ENCODE results near the gene KRTAP10-12.
"Not testable (repeated sequence)": the region's sequence is repeated elsewhere in the genome, so short reads cannot be mapped to it uniquely, and the experiment has no call there.

KRTAP10-12 gene

DNA sequence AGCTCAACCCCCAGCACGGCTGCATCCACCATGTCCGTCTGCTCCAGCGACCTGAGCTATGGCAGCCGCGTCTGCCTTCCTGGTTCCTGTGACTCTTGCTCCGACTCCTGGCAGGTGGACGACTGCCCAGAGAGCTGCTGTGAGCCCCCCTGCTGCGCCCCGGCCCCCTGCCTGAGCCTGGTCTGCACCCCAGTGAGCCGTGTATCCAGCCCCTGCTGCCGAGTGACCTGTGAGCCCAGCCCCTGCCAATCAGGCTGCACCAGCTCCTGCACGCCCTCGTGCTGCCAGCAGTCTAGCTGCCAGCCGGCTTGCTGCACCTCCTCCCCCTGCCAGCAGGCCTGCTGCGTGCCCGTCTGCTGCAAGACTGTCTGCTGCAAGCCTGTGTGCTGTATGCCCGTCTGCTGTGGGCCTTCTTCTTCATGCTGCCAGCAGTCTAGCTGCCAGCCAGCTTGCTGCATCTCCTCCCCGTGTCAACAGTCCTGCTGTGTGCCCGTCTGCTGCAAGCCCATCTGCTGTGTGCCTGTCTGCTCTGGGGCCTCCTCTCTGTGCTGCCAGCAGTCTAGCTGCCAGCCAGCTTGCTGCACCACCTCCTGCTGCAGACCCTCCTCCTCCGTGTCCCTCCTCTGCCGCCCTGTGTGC lies at the start of gene KRTAP10-12:
TSS of gene KRTAP10-12 (plus strand) at position 1 of the 639 bp plus-strand sequence. CDS start at position 31, 30 bp downstream.
- DNase-seq (ENCODE audit: low spot score): not testable (repeated sequence)

DNA sequence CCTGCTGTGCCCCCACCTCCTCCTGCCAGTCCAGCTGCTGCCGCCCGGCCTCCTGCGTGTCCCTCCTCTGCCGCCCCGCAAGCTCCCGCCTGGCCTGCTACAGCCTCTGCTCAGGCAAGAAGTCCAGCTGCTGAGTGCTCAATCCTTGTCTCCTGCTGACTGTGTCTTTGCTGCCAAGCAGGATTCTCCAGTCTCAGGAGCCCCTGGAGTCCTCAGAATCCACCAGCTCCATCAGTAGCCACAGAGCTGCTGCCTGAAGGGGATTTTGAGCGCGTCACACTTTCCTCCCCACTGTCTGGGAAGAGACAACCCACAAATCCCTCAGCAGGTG lies 49.8 kb upstream of the KRTAP10-12 start:
- DNase-seq (ENCODE audit: low spot score): no peak

DNA sequence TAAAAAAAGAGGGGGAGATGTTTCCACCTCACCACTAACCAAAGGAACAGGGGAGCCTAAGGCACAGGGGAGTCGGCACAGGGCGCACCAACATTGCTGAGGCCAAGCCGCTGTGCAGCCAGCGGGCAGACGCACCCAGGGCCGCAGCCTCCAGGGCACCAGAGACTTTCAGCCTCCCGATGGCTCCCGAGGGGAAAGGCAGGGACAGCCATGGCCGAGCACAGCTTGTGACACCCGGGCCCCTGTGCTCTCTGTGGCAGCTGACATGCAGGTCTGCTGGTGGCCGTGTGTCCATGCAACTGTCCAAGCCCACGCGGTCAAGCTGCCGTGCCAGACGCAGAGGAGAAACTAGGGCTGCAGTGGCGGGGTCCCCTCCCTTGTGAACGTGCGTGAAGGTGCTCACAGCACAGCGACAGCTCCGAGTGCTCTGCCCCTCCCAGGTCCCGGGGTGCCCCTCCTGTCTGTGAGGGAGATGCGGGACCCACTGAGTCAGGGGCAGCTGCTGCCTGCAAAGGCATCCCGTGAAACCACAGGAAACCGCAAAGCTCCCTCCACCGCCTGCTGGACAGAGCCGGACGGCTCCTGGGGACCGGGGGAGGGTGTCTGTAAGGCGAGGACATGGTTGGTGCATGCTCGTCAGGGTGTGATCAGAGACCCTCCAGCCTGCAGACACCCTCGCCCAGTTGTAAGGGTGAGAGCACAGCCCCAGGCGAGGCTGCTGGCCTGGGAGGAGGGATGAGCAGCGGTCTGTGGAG lies 48.2 kb upstream of the KRTAP10-12 start:
- no peak for DNase-seq (ENCODE audit: low spot score)

GRCh38 chr21:44649521-44650100 lies 47.4 kb upstream of the KRTAP10-12 start:
- DNase-seq (ENCODE audit: low spot score): no peak

DNA sequence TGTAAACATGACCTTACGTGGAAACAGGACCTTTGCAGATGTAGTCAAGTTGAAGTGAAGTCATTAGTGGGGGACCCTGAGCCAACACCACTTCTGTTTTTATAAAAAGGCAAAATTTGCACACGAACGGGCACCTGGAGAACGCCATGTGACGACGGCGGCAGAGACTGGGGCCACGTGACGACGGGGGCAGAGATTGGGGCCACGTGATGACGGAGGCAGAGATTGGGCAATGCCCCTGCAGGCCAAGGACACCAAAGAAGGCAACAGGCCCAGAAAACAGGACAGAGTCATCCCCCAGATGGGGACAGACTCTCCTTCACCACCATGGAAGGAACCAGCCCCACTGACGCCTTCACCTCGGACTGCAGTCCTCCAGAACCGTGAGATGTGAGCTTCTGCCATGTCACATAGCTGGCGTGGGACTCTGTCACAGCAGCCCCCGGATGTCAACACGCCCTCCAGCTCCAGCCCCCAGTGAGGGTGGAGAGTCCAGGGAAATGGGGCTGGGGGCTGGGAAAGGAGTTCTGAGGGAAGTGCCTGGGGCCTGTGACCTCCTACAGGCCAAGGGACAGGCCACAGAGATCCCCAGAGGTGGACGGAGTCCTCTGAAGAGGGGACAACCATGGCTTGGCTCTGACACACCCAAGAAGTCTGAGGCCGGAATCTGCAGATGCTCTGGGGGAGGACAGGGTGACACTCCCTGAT lies 46.6 kb upstream of the KRTAP10-12 start:
- no peak for DNase-seq (ENCODE audit: low spot score)

DNA sequence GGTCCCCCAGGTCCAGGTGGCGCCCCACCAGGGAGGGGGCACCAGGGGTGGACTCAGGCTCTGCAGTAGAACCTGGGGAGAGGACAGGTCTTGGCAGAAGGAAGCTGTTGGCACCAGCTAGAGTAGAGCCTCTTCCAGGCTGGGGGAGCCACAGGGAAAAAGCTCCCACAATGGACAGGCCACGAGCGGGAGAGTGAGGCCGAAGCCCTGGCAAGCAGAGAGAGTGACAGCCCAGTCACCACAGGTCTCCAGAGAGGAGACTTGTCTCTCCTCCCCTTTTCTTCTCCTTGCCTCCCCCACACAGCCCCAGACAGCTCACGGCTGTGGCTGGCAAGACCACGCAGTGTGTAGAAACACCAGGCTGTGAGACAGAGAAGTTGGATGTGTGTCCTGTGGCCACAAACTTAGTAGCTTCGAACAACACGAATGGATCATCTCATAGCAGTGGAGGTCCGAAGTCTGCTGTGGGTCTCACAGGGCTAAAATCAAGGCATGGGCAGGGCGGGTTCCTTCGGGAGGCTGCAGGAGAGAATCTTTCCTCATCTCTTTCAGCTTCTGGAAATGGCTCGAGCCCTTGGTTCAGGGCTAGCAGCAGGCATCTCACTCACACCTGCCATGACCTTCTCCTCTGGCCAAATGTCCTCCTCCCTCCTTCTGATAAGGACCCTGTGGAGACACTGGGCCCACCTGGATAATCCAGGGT lies 45.8 kb upstream of the KRTAP10-12 start:
- DNase-seq (ENCODE audit: low spot score): no peak

DNA sequence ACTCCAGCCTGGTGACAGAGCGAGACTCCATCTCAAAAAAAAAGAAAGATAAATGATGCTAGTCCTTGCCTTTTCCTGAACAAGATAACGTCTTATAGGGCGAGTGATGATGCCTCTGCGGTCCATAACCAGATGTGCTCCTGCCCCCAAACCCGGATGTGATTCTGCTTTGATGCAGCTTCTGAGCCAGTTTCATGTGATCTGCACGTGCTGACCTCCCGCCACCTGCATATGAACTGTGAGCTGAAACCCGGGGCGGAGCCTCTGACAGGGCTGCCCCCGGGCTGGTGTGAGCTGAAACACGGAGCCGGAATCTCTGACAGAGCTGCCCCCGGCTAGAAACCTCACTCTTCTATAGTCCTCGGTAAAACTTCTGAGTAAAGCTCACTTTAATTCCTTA lies 43.8 kb upstream of the KRTAP10-12 start:
- no peak for DNase-seq (ENCODE audit: low spot score)

DNA sequence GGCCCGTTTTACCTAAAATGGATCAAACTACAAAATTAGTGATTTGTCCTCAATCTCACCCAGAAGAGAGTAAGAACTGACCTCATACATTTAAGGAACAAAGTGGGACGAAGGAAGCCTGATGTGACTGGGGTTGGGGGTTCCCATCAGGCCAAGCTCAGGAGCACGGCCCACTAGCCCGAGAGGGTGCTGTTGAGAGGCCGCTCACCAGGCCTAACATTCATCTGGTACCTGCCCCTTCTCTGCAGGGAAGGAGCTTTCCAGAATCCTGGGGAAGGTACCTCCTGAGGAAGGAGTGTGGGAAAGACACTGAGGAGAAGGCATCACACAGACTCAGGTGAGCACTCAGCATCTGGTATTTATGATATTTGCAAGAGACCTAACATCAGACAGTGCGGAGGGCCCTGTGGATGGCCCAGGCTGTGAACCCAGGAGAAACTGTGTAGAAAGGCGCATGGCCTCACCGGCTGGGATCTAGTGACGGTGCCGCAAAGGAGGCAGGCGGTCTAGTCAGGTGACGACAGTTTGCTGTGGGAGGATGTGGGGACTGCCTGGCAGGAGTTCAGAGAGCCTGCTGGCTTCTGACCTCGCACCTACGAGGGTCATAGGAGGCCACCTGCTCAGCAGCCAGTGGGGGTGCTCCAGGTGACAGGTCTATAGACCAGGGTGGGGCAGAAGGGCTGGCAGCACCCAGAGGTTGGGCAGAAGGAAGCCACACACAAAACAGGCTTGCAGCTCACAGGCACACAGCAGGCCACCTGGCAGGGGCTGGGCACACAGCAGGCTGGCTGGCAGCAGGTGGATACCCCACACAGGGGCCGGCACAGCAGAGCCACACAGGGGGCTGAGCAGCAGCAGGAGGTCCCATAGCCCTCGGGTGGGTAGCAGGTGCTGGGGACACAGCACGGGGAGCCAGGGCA lies 43.1 kb upstream of the KRTAP10-12 start:
- no peak for DNase-seq (ENCODE audit: low spot score)

DNA sequence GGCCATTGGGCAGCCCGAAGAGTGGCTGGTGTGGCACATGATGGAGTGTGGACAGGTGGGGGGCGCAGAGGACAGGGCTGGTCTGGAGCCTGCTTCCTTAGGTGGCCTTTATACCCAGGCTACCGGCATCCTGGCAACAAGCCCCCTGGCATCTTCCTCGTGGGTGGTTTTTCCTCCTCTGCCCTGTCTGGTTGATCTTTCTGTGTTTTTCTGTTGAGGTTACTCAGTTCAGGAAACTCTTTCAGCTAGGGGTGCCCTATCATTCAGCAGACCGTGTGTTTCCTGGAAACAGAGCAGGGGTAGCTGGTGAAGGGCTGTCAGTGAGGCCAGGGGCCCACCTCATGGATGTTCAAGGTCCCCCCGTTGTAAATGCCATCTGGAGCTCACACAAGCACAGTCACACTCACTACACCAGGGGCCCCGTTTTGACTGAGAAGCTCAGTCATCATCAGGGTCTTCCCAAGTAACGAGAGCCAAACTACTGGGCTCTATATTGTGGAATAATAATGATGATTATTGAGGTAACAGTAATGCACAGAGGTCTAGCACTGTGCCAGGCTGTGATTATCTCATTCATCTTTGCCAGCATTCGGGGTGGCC lies 42.3 kb upstream of the KRTAP10-12 start, which contains the start of gene KRTAP12-4:
TSS of gene KRTAP12-4 (minus strand) at position 84 of the 600 bp plus-strand sequence. CDS start at position 39, 45 bp downstream.
- no peak for DNase-seq (ENCODE audit: low spot score)

DNA sequence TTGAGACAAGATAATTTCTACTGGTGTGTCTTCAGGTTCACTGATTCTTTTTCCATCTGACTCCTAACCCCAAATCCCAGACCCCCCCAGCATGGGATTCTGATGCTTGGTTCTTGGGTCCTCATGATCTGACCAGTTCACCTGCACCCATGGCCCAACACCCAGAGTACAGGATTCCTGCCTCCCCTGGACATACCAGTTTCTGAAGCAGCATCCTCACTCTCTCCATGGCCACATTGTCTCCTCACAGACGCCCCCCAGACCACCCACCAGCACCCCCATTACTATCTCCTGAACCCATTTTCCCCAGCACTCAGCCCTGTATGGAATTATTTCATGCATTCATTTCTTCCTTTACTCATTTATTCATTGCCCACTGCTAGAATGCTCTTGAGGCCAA lies 40.1 kb upstream of the KRTAP10-12 start:
- DNase-seq (ENCODE audit: low spot score): no peak

DNA sequence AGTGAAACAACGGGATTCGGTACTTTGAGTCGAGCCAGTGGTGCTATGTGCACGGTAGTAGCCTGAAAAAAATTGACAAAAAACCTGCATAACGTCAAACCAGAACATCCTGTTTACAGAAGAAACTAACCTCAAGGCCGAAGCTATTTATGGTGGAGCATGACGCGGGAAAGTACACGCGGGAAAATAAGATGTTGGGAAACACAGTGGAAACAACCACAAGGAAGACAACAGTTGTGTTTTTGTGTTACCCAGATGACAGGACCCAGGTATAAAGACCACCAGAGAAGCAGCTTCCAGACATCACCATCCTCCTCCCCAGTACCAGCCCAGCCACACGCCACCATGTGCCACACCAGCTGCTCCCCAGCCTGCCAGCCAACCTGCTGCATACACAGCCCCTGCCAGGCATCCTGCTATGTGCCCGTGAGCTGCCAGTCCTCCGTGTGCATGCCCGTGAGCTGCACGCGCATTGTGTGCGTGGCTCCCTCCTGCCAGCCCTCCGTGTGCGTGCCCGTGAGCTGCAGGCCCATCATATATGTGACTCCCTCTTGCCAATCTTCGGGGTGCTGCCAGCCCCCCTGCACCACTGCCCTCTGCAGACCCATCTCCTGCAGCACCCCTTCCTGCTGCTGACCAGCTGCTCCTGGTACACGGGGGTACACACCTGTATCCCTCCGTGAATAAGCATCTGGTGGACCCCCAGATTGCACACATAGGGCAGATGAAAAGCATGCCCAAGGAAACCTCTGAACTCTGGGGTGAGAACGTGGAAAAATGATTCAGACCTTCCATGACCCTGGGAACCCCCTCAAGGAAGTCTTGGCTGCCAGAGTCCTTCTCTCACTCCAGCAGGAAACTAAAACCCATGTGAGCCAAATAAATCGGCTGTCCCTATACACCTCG lies 39.1 kb upstream of the KRTAP10-12 start, which contains the start of gene KRTAP12-3:
TSS of gene KRTAP12-3 (plus strand) at position 298 of the 906 bp plus-strand sequence. CDS start at position 346, 48 bp downstream.
- no peak for DNase-seq (ENCODE audit: low spot score)

- DNase-seq (ENCODE audit: low spot score): no peak
Measured at GRCh38 chr21:44658541-44658910, 38.4 kb upstream of the KRTAP10-12 start.

- DNase-seq (ENCODE audit: low spot score): no peak
Measured at GRCh38 chr21:44658913-44659595, 37.9 kb upstream of the KRTAP10-12 start.

DNA sequence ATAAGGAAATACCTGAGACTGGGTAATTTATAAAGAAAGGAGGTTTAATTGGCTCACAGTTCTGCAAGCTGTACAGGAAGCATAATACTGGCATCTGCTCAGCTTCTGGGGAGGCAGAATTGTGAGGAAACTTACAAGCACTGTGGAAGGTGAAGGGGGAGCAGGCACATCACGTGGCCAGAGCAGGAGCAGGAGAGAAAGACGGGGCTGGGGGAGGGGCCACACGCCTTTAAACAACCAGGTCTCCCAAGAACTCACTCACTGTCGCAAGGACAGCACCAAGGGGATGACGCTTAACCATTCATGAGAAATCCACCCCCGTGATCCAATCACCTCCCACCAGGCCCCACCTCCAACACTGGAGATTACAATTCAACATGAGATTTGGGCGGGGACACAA lies 35.4 kb upstream of the KRTAP10-12 start:
- DNase-seq (ENCODE audit: low spot score): not testable (repeated sequence)

- no peak for DNase-seq (ENCODE audit: low spot score)
Measured at GRCh38 chr21:44664691-44665090, 32.3 kb upstream of the KRTAP10-12 start.

DNA sequence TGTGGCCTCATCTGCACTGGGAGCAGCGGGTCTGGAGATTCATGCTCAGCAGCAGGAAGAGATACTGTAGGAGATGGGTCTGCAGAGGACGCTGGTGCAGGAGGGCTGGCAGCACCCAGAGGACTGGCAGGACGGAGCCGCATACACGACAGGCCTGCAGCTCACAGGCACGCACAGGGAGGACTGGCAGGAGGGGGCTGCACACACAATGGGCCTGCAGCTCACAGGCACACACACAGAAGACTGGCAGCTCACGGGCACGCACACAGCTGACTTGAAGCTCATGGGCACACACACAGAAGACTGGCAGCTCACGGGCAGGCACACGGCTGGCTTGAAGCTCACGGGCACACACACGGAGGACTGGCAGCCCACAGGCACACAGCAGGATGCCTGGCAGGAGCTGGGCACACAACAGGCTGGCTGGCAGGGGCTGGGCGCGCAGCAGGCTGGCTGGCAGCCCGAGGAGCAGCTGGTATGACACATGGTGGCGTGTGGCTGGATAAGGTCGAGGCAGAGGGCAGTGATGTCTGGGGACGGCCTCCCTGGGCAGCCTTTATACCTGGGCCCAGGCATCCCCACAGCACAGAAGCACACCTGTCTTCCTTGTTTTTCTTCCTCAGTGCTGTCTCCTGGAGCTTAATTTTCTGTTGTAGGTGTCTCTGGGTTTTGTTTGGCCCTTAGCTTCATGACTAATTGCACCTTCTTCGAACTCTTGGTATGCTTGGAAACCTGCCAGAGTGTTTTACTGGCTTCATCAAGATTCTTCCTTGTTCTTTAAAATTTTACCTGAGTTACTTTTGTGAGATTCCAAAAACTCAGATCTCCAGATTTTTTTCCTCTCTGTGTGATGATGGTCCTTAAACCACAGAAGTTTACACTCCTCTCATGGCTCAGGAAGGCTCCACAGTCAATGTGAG lies 30.3 kb upstream of the KRTAP10-12 start, which contains the start of gene KRTAP12-2:
TSS of gene KRTAP12-2 (minus strand) at position 527 of the 920 bp plus-strand sequence. CDS start at position 486, 41 bp downstream.
- no peak for DNase-seq (ENCODE audit: low spot score)

DNA sequence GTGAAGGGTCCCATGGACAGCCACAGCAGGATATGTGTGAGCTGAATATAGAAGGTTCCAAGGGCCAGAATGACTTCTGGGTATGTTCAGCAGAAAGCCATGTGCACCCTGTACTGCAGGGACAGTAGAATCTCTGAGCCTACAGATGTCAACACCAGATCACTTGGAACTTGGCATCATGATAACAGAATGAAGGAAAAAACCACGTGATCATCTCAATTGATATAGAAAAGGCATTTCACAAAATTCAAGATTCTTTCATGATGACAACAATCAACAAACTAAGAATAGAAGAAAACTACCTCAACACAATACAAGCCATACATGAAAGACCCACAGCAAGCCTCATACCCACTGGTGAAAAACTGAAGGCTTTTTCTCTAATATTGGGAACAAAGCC lies 29.4 kb upstream of the KRTAP10-12 start:
- no peak for DNase-seq (ENCODE audit: low spot score)
